GM18526 (cell line): ENCODE data around the gene GSG1L.

ENCODE experiments used
- POLR2A ChIP-seq: IDR thresholded peaks from 3 replicates; pipeline ENCODE4 v1.6.1; 2011; ENCODE audit not compliant: insufficient read length; ENCODE audit errors: extremely low read depth

Gene GSG1L

DNA sequence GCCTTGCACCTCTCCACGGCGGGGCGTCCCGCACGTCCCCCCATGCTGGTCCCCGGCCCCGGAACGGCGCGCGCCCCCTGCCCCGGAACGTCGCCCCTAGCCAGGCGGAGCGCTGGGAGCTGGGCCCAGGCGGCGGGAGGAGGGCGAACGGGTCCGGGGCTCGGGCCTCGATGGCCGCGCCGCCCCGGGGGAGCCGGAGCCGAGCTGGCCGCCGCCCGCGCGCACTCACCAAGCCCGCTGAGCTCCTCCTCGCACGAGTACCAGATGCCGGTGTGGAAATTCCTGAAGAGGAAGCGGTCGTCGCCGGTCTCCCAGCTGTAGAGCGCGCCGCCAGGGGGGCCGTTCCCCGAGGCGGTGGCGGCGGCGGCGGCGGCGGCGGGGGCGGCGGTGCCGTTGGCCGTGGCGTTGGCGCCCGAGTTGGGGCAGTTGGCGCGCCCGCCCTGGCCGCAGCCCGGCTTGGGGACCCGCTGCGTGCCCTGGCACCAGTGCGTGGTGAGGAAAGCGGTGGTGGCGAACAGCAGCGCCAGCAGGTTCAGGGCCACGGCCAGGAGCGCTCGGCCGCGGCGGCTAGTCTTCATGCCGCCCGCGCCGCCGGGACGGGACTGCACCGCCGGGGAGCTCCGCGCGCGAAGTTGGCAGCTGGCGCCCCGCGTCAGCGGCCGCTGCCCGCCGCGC is 530 bp downstream of the GSG1L start:
- no peak for TF ChIP-seq POLR2A

DNA sequence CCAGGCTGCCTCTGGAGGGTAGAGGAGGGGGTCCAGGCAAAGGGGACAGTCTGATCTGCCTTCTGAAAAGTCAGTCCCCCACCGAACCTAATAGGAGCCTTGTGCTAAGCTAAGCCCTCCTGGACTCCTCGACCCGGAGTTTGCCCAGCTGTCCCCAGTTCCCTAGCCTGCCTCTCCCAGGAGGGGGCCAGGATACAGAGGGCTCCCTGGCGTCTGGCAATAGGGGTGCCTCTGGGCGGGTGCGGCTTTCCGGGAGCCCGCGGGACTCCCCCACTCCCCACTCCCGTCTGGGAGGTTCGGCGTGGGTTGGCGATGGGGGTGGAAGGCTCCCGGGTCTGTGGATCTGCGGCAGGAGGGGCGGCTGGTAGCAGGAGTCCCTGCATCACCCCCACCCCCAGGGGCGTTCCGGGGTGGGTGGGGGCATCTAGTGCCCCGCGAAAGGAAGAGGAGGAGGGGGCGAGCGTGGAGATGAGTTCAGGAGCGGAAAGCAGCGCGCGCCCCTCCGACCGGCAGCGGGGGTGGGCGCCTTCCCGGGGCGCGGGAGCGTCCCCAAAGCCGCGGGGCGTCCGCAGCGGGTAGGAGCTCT is 1.2 kb downstream of the GSG1L start:
- TF ChIP-seq POLR2A = no peak

DNA sequence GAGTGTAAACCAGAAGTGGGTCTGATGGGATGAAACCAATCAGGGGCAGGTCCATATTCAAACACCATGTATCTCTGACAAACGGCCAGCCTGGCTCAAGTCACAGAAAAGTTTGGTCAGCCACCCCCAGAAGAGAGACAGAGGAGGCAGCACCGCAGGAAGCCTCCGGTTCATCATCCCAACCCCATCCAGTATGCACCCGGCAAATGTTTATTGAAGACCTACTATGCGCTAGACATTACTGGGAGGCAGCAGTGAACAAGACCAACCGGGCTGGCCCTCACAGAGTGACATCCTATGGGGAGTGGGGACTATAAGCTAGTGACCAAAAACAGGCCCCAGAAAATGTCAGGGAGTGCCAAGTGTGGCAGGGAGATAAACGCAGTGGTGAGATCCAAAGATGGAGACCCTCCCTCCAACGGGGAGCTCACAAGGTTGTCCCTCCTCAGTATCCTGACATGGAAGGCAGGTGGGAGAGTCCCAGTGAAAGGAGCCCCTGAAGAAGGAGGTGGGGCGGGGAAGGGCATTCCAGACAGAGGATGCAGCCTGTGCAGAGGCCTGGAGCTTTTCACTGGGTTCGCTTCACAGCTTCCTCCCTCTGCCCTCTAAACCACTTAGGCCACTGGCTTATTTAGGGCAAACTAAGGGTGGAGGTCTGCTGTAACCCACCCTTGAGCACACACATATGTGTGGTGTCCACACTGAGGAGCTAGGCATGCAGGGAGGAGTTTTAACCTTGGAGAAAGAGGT is 2.0 kb downstream of the GSG1L start:
- no peak for TF ChIP-seq POLR2A

DNA sequence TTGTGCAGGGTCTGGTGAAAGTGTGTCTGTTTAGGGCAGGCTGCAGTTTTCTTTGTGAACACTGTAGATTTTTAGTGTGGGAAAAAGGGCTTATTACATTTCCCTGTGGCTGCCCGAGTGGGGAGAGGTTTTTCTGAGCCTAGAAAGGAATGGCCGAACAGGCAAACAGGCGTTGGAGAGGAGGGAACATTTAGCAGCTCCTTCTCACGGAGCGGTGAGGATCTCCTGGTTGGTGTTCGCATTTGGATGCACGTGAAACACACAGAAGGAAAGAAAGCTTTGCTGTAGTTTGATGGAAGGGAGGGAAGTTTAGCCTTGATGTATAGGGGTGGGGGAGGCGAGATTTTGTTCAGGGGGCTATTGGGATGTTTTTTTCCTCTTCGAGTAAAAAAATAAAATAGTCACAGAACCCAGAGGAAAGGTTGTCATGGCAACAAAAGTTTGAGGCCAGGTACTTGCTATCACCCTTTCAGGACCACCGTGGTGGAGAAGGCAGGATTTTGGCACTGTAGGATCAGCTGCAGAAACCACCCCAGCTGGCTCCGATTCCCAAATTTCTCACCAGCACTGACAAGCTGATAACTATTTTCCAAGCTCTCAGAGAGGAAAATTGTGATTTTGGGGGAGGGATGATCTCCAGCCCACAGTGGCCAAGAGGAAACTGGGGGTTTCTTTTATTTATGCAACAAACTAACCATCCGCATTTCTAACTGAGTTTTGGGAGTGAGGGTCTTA is 3.5 kb downstream of the GSG1L start:
- no peak for TF ChIP-seq POLR2A

DNA sequence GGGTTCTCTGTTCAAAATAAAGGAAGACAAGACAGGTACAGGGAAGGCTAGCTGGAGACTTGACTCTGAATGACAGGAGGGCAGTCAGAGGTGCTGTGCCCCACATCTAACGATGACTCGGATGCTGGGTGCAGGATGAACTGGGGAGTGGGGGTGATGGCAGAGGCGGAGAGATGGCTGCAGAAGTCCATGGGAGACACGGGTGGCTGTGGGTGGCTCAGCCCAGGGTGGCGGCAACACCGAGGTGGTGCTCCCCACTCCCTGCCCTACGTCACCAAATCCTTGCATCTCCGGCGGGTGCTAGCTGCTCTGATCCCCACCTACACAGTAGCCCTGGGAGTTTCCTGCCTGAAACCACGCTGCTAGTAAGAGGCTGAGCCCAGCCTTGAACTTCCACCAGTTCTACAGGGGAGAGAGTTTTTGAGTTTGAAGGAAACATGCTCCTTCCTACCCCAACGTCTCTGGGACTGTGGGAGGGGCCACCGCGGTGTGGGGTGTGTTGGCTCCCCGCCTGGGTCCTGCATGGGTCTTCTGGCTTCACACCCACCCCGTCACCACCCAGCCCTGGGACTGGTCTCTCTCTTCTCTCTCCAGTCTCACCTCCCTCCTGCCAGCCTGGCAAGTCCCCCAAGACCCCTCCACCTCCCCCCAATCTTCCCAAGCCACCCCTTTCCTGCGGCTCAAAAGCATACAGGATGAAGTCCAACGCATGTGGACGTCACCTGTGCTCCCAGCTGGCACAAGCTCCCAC is 4.5 kb downstream of the GSG1L start:
- TF ChIP-seq POLR2A = no peak

DNA sequence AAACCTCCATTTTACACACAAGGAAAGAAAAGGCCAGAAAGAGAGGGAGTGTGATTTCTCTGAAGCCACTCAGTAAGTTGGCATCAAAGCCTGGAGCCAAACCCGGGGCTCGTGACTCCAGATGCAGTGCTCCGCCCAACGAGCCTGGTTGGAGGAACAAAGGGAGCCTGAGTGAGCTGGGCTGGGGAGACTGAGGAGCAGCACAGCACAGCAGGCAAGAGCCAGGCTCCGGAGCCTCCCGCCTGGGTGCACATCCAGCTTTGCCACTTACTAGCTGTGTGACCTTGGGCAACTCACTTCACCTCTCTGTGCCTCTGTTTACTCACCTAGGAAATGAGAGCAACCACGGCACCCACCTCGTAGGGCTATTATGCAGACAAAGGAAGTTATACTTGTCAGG is 5.6 kb downstream of the GSG1L start:
- no peak for TF ChIP-seq POLR2A

DNA sequence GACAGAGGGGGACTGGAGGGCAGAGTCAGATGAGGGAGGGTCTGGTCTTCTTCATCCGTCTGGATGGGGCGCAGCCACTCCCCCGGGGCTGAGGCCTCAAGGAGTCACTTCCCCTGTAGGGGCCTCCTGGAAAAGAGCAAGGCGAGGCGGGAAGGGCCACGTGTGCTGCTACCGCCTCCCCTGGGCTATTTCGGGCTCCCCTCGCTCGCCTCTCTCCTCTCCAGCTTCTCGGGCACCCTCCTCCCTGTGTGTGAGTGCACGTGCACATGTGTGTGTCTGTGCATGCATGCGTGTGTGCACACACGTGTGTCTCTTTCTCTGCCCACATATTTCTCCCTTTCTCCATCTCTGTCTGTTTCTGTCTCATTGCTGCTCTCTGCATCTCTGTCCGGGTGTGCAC is 10.1 kb downstream of the GSG1L start:
- TF ChIP-seq POLR2A = no peak

DNA sequence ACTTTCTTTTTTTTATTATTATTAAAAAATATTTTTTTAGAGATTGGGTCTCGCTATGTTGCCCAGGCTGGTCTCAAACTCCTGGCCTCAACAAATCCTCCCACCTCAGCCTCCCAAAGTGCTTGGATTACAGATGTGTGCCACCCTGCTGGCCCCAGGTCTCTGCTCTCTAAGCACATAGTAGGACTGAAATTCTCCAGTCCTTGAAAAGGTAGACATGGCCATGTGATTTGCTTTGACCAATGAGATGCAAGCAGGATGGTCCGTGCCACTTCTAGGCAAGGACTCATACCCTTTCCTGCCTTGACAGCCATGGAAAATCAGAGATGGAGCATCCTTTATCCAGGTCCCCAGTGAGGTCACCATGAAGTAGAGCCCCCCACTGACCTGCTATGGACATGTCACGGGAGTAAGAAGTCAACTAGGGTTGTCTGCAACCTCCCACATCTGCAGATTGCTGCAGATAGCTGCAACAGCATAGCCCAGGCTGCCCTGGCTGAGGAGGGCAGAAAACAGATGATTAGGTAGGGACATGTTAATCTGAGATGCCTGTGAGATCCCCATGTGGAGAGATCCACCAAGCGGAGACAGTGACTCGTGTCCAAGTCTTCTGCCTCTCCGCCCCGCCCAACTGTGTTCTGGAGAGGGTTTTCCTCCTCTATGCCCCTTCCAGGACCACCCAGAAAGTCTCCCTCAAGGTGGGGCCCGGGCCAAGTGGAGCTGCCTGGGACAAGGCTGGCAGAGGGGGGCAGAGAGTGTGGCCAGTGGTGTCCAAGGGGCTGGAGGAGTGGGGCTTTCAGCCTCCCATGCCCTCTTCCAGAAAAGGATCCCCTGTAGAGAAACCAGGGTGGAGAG is 11.0 kb downstream of the GSG1L start:
- no peak for TF ChIP-seq POLR2A

DNA sequence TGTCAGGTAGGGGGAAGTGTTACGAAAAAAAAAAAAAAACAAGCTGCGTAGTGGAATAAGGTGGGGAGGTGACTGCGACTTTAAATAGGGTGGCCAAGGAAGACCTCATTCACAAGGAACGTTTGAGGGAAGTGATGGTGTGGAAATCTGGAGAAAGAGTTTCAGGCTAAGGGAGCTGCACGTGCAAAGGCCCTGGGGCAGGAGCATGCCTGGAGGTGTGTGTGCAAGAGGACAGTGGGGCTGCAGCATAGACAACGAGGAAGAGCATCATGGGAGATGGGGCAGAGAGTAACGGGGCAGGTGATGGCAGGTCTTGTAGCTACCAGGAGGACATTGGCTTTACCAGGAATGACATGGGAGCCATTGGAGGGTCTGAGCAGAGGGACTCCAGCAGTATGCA is 12.0 kb downstream of the GSG1L start:
- no peak for TF ChIP-seq POLR2A

DNA sequence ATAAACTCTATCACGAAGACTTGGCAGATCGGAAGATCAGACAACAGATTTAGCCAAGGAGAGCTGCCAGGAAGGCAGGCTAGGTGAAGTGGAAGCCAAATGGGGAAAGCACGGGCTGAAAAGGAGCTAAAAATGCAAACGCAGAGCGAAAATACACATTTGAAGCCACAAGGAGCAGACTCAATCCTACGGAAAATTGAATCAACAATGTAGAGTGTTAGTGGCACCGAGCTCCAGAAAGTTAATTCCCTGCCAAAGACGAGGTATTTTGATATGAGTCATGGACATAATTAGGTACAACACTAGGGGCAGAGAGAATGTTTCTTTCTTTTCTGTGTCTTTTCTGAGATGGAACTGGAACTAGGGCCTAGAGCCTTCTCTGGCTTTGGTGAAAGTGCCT is 20.7 kb downstream of the GSG1L start:
- no peak for TF ChIP-seq POLR2A

DNA sequence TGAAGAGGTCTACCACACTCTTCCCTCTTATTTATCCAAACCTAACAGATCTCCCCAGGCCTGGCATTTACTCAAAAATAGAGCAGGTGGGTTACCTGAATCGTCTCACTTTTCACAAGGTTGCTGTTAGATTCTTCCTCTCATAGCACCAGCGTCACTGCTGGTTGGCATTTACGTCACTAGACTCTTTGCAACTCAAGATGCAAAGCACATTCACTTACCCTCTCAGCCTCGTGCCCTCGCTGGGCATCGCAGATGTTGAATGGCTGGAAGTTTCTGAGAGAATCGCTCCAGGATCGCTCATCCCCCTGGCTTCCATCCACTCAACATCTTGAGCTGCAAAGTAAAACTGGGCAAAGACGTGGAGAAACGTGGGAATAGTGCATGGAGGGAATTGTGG is 21.9 kb downstream of the GSG1L start:
- no peak for TF ChIP-seq POLR2A

DNA sequence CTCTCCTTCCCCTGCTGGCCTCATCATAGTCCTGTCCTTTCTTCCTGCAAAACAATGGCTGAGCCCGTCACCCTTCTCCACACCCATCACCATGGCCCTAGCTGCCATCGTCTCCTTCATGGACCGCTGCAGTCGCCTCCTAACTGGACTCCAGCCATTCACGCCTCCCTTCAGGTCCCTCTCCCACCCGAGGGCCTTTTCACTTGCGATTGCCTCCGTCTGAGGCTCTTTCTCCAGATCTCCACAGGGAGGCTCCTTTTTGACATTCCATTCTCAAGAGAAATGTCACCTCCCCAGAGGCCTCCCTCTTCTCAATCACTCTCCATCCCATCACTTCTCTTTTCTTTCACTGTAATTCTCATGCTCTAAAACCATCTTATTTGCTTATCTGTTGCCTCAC is 23.5 kb downstream of the GSG1L start:
- no peak for TF ChIP-seq POLR2A

DNA sequence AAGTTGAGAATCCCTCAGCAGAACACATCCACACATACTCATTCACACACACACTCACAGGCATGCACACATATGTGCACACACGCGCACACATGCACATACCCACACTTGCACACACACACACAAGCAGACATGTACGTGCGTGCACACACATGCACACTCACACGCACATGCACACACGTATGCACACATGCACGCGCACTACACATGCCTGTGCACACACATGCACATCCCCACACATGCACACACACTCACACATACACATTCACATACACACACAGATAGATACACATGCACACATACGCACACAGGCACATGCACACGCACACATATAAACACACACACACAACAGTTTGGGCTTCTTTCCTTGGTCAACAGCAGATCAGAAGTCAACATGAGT is 24.0 kb downstream of the GSG1L start:
- TF ChIP-seq POLR2A = no peak

DNA sequence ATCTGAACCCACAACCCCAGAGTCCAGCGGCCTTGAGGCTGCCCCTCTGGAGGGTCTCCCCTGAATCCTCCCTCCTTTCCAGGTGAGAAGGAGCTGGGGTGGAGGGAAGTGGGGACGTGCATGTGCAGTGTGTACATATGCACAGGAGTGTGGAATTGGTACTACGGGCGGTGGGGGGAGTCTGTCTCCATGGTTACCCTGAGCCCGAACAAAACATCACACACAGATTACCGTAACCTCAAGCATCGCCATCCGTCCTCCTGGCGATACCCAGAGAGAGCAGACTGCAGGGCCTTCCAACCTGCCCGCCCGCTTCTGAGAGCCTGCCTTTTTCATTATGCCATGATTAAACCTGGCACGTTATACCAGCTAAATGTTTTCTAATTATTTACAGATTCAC is 25.1 kb downstream of the GSG1L start:
- no peak for TF ChIP-seq POLR2A
